A549 (cell line): ENCODE measurements around the gene LMNTD1. TPM values are rescaled to one million over a fixed set of nuclear protein-coding genes. Genes with fewer than 3 reads are reported as not detected.

Source experiments
- ATAC-seq, 2 experiments: fragments of 200-7000 bp in 1 of 2; fragments of >200 bp in 1 of 2; cut with Nextera tagmentation in 1 of 2; cut with Tn5 transposase in 1 of 2; 3 replicates each; pipeline versions ENCODE4 v1.8.0 to v1.9.1; 2018 to 2020; ENCODE audit warnings: mild to moderate bottlenecking in 1 of 2, moderate library complexity in 1 of 2
- CTCF ChIA-PET: fragments of 300-600 bp; sonication (Branson Sonifier 250); formaldehyde crosslinking; extraction: SDS; loops from one replicate; lab custom pipeline; 2021; ENCODE audit warnings: antibody characterized with exemption, inconsistent platforms; lab: Yijun Ruan, JAX
- POLR2A ChIA-PET: fragments of 350-600 bp; formaldehyde crosslinking; extraction: SDS; loops from one replicate; lab custom pipeline; 2021; ENCODE audit warnings: antibody characterized with exemption, inconsistent platforms; lab: Yijun Ruan, JAX
- DNase-seq, 2 experiments: peaks; one replicate each; pipeline versions ENCODE4 v3.0.0 to v3.0.0-alpha.2; 2011 to 2016; ENCODE audit warnings: low read depth in 1 of 2, low spot score in 1 of 2
- FAIRE-seq: peaks from 2 replicates; lab custom pipeline; 2011; peaks lifted over from hg19 to GRCh38; lab: Jason Lieb, UNC
- H3K27ac ChIP-seq, 2 experiments: fragments of >200 bp; sonication (Bioruptor Twin); formaldehyde crosslinking; 3 replicates each; pipeline ENCODE4 v1.5.1; 2016 to 2017
- H3K4me1 ChIP-seq: fragments of >200 bp; sonication (Bioruptor Twin); formaldehyde crosslinking; 3 replicates; pipeline ENCODE4 v1.6.1; 2016
- H3K4me2 ChIP-seq: fragments of >200 bp; sonication (Bioruptor Twin); formaldehyde crosslinking; 3 replicates; pipeline ENCODE4 v1.6.1; 2016
- H3K4me3 ChIP-seq: fragments of >200 bp; sonication (Bioruptor Twin); formaldehyde crosslinking; 3 replicates; pipeline ENCODE4 v1.5.1; 2016
- H3K9me3 ChIP-seq: fragments of >200 bp; sonication (Bioruptor Twin); formaldehyde crosslinking; 3 replicates; pipeline ENCODE4 v1.6.1; 2016
- BCL3 ChIP-seq: fragments of >200 bp; sonication (Bioruptor Twin); formaldehyde crosslinking; IDR thresholded peaks from 3 replicates; pipeline ENCODE4 v1.6.1; 2016
- CBX8 ChIP-seq: fragments of 200-600 bp; sonication (generic); IDR thresholded peaks from 2 replicates; pipeline ENCODE4 v1.6.1; 2016
- CEBPB ChIP-seq, 2 experiments: fragments of >200 bp in 1 of 2; sonication (Bioruptor Twin) in 1 of 2; formaldehyde crosslinking in 1 of 2; IDR thresholded peaks; 2 replicates each; pipeline ENCODE4 v1.6.1; 2012 to 2016
- CTCF ChIP-seq: fragments of >200 bp; sonication (Bioruptor Twin); formaldehyde crosslinking; IDR thresholded peaks from 3 replicates; pipeline ENCODE4 v1.5.1; 2016
- E2F6 ChIP-seq: IDR thresholded peaks from 2 replicates; pipeline ENCODE4 v1.6.1; 2012; ENCODE audit warnings: low read depth, borderline replicate concordance
- FOSL2 ChIP-seq, 2 experiments: fragments of 450-650 bp in 1 of 2; fragments of >200 bp in 1 of 2; sonication (Bioruptor Twin) in 1 of 2; formaldehyde crosslinking; IDR thresholded peaks; 2 replicates each; pipeline versions ENCODE4 v1.5.0 to v1.6.1; 2016 to 2020; ENCODE audit warnings: mild to moderate bottlenecking in 1 of 2, moderate library complexity in 1 of 2
- FOXS1 ChIP-seq: fragments of 250-450 bp; sonication (Bioruptor Pico); IDR thresholded peaks from 2 replicates; pipeline ENCODE4 v1.5.0; 2020; ENCODE audit warnings: mild to moderate bottlenecking, moderate library complexity
- GATA3 ChIP-seq: IDR thresholded peaks from 2 replicates; pipeline ENCODE4 v1.6.1; 2012; ENCODE audit warnings: borderline replicate concordance
- HES2 ChIP-seq: fragments of >200 bp; sonication (Bioruptor Twin); formaldehyde crosslinking; IDR thresholded peaks from 2 replicates; pipeline ENCODE4 v1.6.1; 2016
- HOXB5 ChIP-seq: fragments of 250-450 bp; sonication (Bioruptor Pico); IDR thresholded peaks from 2 replicates; pipeline ENCODE4 v1.5.0; 2020; ENCODE audit warnings: mild to moderate bottlenecking, moderate library complexity
- JUNB ChIP-seq: fragments of >200 bp; sonication (Bioruptor Twin); formaldehyde crosslinking; IDR thresholded peaks from 2 replicates; pipeline ENCODE4 v1.6.1; 2016
- KDM5A ChIP-seq: fragments of 200-600 bp; sonication (generic); IDR thresholded peaks from 2 replicates; pipeline ENCODE4 v1.6.1; 2016; ENCODE audit warnings: antibody characterized with exemption, mild to moderate bottlenecking
- MAX ChIP-seq: IDR thresholded peaks from 2 replicates; pipeline ENCODE4 v1.6.1; 2012
- MYC ChIP-seq: IDR thresholded peaks from 2 replicates; pipeline ENCODE4 v1.6.1; 2012; ENCODE audit warnings: mild to moderate bottlenecking, inconsistent platforms, low read length, improper control_type of control experiment, borderline replicate concordance
- NFE2L2 ChIP-seq: fragments of 150-350 bp; conservative IDR thresholded peaks from 2 replicates; pipeline ENCODE4 v1.6.1; 2014; ENCODE audit warnings: low read length
- PBX3 ChIP-seq: IDR thresholded peaks from 2 replicates; pipeline ENCODE4 v1.6.1; 2012
- RAD21 ChIP-seq, 2 experiments: fragments of >200 bp in 1 of 2; sonication (Bioruptor Twin) in 1 of 2; formaldehyde crosslinking in 1 of 2; IDR thresholded peaks in 1 of 2; conservative IDR thresholded peaks in 1 of 2; 2 replicates in 1 of 2; 3 replicates in 1 of 2; pipeline ENCODE4 v1.6.1; 2012 to 2018; ENCODE audit warnings: inconsistent platforms in 1 of 2
- SMC3 ChIP-seq: fragments of >200 bp; sonication (Bioruptor Twin); formaldehyde crosslinking; IDR thresholded peaks from 3 replicates; pipeline ENCODE4 v1.6.1; 2018; ENCODE audit warnings: inconsistent platforms
- SREBF2 ChIP-seq: fragments of 450-650 bp; IDR thresholded peaks from 2 replicates; pipeline ENCODE4 v1.6.1; 2014; ENCODE audit warnings: mild to moderate bottlenecking, moderate library complexity
- TFCP2L1 ChIP-seq: fragments of 250-450 bp; sonication (Bioruptor Pico); IDR thresholded peaks from 2 replicates; pipeline ENCODE4 v1.5.0; 2021; ENCODE audit warnings: mild to moderate bottlenecking
- USF2 ChIP-seq: fragments of 450-650 bp; IDR thresholded peaks from 2 replicates; pipeline ENCODE4 v1.6.1; 2014; ENCODE audit warnings: antibody characterized with exemption
- WGBS: methylation state at CpG from one replicate; pipeline ENCODE4 v1.1.6; 2017; ENCODE audit errors: missing lambda C conversion rate; 5-methylcytosine and 5-hydroxymethylcytosine counted together
- polyA plus RNA-seq, 4 experiments: library from polyadenylated mRNA; depleted of rRNA in 3 of 4; stranded (reverse); fragments of >200 nt; fragmentation: RNase III in 1 of 4; extraction: RNeasy Plus Mini Kit Qiagen cat#74134 plus additional on column Dnase treatment in 1 of 4; gene quantifications; 2 replicates in 3 of 4; 3 replicates in 1 of 4; pipeline ENCODE4 v1.2.3, GENCODE V29; 2011 to 2017

Gene LMNTD1
- polyA plus RNA-seq, 2 of the 4 experiments (the other 2 are of a cell fraction), result not detected

GRCh38 chr12:25436206-25437030, 116.7 kb downstream of the LMNTD1 start:
- TF ChIP-seq SMC3, result peak; percentile 87
- no peak for TF ChIP-seq GATA3
- no peak for TF ChIP-seq TFCP2L1 (CRISPR knock-in tag)
- TF ChIP-seq E2F6, result no peak
- TF ChIP-seq HOXB5, result no peak
- TF ChIP-seq JUNB, result no peak
- no peak for TF ChIP-seq MAX
- no peak for TF ChIP-seq USF2
- TF ChIP-seq HES2, result no peak
- TF ChIP-seq KDM5A, result no peak
- peak; percentile 96 for TF ChIP-seq CTCF
- TF ChIP-seq FOSL2 (IDR thresholded peaks at IDR 0.05), result no peak
- TF ChIP-seq FOSL2 (CRISPR knock-in tag; IDR thresholded peaks at IDR 0.05), result 0 out of 2 replicates have a peak, but pooled peaks have one; percentile 27
- TF ChIP-seq MYC, result no peak
- peak; percentile 89 to 90 for TF ChIP-seq RAD21 (conservative IDR thresholded peaks at IDR 0.05 in 1 of 2, IDR thresholded peaks at IDR 0.05 in 1 of 2)
- no peak for TF ChIP-seq CBX8
- no peak for TF ChIP-seq BCL3
- TF ChIP-seq CEBPB (IDR thresholded peaks at IDR 0.05), result peak; percentile 20 to 23; a peak in 1 of 4 replicates
- no peak for TF ChIP-seq SREBF2
- no peak for TF ChIP-seq PBX3
- no peak for TF ChIP-seq FOXS1
- TF ChIP-seq NFE2L2, result no peak
- TF ChIP-seq, all 56 proteins: peak for 5
- ChIA-PET CTCF (interaction anchor here (0.6 to 5.4 kb wide), 42 partner anchors 8 to 729 kb away, joined by 3 to 39 read pairs (median 4); partner anchors contain the start of gene RASSF8), POLR2A (no interaction called here)
- WGBS, result 11% methylated on average over 9 of the region's 9 CpGs
- Histone ChIP-seq H3K9me3 (no peaks in the 10 kb centered on the region), H3K4me2 (peak overlapping the region; percentile 89), H3K4me1 (peaks cover 26% of the 10 kb centered on the region), H3K27ac (peak overlapping the region; percentile 81 to 82), H3K4me3 (peak overlapping the region; percentile 49)
- FAIRE-seq, result no peak
- DNase-seq, result peak; percentile 63 to 83
- ATAC-seq, result peak; percentile 83 to 88
